ENCODE measurements around the gene C1orf21. TPM values are rescaled to one million over a fixed set of nuclear protein-coding genes. Genes with fewer than 3 reads are reported as not detected.

C1orf21 gene
- total RNA-seq, 1 donor from 2014 or later = 45.6 TPM

- no peak for DNase-seq
- intact Hi-C loops (cut with micrococcal nuclease) = no loop called here
- ATAC-seq = no peak
These were observed 115.3 kb downstream of the C1orf21 start for GRCh38 chr1:184502161-184502560.

- ATAC-seq = peak; percentile 39
- intact Hi-C loops (cut with micrococcal nuclease) = no loop called here
These were observed 116.5 kb downstream of the C1orf21 start for GRCh38 chr1:184503221-184503749.

GRCh38 chr1:184504040-184504954 lies 117.5 kb downstream of the C1orf21 start:
- DNase-seq (no peak), ATAC-seq (peak; percentile 61)
- intact Hi-C loops (cut with micrococcal nuclease) = no loop called here

More at GRCh38 chr1:184503221-184503749, 116.5 kb downstream of the C1orf21 start:
- DNase-seq = no peak

GRCh38 chr1:184504955-184505338 lies 118.1 kb downstream of the C1orf21 start:
- intact Hi-C loops (cut with micrococcal nuclease) = no loop called here
- DNase-seq = no peak
- peak; percentile 28 for ATAC-seq

GRCh38 chr1:184506481-184506880 lies 119.7 kb downstream of the C1orf21 start:
- ATAC-seq = no peak
- intact Hi-C loops (cut with micrococcal nuclease) = no loop called here
- no peak for DNase-seq

- intact Hi-C loops (cut with micrococcal nuclease) = no loop called here
- DNase-seq (no peak), ATAC-seq (no peak)
These were observed 120.3 kb downstream of the C1orf21 start for GRCh38 chr1:184507165-184507564.

GRCh38 chr1:184507604-184508280 lies 120.9 kb downstream of the C1orf21 start:
- intact Hi-C loops (cut with micrococcal nuclease) = no loop called here
- no peak for DNase-seq
- peak; percentile 35 for ATAC-seq

- ATAC-seq (no peak), DNase-seq (no peak)
- intact Hi-C loops (cut with micrococcal nuclease) = no loop called here
These were observed 122.3 kb downstream of the C1orf21 start for GRCh38 chr1:184509105-184509504.

GRCh38 chr1:184510110-184510509 lies 123.3 kb downstream of the C1orf21 start:
- no peak for DNase-seq
- intact Hi-C loops (cut with micrococcal nuclease) = no loop called here
- ATAC-seq = no peak

GRCh38 chr1:184512724-184513123 lies 125.9 kb downstream of the C1orf21 start:
- intact Hi-C loops (cut with micrococcal nuclease) = no loop called here

GRCh38 chr1:184513421-184513820 lies 126.6 kb downstream of the C1orf21 start:
- DNase-seq (no peak), ATAC-seq (peak; percentile 40)
- intact Hi-C loops (cut with micrococcal nuclease) = no loop called here

More at GRCh38 chr1:184512724-184513123, 125.9 kb downstream of the C1orf21 start:
- DNase-seq (no peak), ATAC-seq (no peak)

- intact Hi-C loops (cut with micrococcal nuclease) = no loop called here
- DNase-seq = peak; percentile 32
These were observed 127.1 kb downstream of the C1orf21 start for GRCh38 chr1:184513966-184514365.

GRCh38 chr1:184514447-184514846 lies 127.6 kb downstream of the C1orf21 start:
- ATAC-seq (no peak), DNase-seq (no peak)
- intact Hi-C loops (cut with micrococcal nuclease) = no loop called here

More at GRCh38 chr1:184513966-184514365, 127.1 kb downstream of the C1orf21 start:
- peak; percentile 77 for ATAC-seq

GRCh38 chr1:184517130-184517529 lies 130.3 kb downstream of the C1orf21 start:
- intact Hi-C loops (cut with micrococcal nuclease) = no loop called here
- ATAC-seq = no peak
- DNase-seq = no peak

GRCh38 chr1:184518736-184519357 lies 132.0 kb downstream of the C1orf21 start:
- intact Hi-C loops (cut with micrococcal nuclease) = no loop called here
- no peak for DNase-seq
- ATAC-seq = peak; percentile 43

- ATAC-seq (no peak), DNase-seq (no peak)
- intact Hi-C loops (cut with micrococcal nuclease) = no loop called here
These were observed 133.5 kb downstream of the C1orf21 start for GRCh38 chr1:184520336-184520735.

GRCh38 chr1:184524248-184524647 lies 137.4 kb downstream of the C1orf21 start:
- intact Hi-C loops (cut with micrococcal nuclease) = no loop called here
- no peak for ATAC-seq

GRCh38 chr1:184527402-184527801 lies 140.6 kb downstream of the C1orf21 start:
- intact Hi-C loops (cut with micrococcal nuclease) = no loop called here
- DNase-seq (no peak), ATAC-seq (peak; percentile 53)

More at GRCh38 chr1:184524248-184524647, 137.4 kb downstream of the C1orf21 start:
- DNase-seq = no peak

- DNase-seq (no peak), ATAC-seq (no peak)
- intact Hi-C loops (cut with micrococcal nuclease) = no loop called here
These were observed 143.4 kb downstream of the C1orf21 start for GRCh38 chr1:184530226-184530625.

- ATAC-seq (no peak), DNase-seq (no peak)
- intact Hi-C loops (cut with micrococcal nuclease) = no loop called here
These were observed 144.5 kb downstream of the C1orf21 start for GRCh38 chr1:184531296-184531695.

All from left ventricle myocardium superior (tissue), 1 donor.